ENCODE results near the gene KIF23.
A peak's percentile ranks its signal among the peaks of the same experiment; 100 is the strongest.

Gene KIF23

DNA sequence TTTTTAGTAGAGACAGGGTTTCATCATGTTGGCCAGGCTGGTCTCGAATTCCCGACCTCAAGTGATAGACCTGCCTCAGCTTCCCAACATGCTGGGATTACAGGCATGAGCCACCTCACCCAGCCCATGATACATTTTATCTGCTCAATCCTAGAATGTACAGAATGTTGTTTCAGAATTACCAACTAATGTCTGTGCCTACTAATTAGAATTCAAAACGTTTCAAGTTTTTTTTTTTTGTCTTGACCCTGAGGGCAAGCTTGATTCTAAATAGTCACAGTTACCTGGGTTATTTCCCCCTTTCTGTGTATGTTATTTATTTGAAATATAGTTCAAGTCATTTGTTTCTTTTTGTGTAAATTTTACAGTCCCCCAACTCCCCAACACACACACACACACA is 5.3 kb upstream of the KIF23 start:
- TF ChIP-seq, protein P1, sequence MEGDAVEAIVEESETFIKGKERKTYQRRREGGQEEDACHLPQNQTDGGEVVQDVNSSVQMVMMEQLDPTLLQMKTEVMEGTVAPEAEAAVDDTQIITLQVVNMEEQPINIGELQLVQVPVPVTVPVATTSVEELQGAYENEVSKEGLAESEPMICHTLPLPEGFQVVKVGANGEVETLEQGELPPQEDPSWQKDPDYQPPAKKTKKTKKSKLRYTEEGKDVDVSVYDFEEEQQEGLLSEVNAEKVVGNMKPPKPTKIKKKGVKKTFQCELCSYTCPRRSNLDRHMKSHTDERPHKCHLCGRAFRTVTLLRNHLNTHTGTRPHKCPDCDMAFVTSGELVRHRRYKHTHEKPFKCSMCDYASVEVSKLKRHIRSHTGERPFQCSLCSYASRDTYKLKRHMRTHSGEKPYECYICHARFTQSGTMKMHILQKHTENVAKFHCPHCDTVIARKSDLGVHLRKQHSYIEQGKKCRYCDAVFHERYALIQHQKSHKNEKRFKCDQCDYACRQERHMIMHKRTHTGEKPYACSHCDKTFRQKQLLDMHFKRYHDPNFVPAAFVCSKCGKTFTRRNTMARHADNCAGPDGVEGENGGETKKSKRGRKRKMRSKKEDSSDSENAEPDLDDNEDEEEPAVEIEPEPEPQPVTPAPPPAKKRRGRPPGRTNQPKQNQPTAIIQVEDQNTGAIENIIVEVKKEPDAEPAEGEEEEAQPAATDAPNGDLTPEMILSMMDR (IDR thresholded peaks at IDR 0.05; ENCODE audit: low read depth, low read length): no peak
- H3K36me3 ChIP-seq: no peaks in the 10 kb centered on the region

DNA sequence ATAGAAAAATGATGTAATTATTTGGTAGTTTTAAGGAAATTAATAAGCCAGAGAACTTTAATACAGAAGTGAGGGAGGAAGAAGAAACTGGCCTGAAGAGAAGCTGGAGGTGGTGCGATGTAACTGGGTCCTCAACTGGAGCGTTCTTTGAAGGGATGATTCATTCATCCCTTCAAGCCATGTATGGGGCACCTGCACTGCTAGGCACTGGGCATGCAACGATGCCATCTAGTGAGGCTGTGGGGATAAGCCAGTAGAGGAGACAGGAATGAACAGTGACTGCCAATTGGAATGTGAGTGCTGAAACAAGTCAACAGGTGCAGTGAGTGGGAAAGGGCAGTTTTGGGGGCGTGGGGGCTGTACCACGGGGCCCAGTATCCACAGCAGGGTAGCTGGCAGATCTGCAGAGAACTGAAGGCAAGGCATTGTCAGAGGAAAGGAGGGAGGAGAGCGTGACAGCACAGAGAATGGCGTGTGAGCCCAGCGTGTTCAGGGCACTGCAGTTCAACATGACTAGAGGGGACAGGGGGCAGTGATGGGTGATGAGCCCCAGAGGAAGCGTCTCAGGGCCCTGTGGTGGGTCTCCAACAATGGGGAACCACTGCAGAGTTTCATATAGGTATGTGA is 3.8 kb upstream of the KIF23 start:
- Histone ChIP-seq H3K36me3 (no peaks in the 10 kb centered on the region), H3K4me3 (ENCODE audit: low read depth, low read length) (no peak overlapping the region), H3K27ac (no peak overlapping the region), H3K27me3 (ENCODE audit: insufficient read depth, low read depth, severe bottlenecking) (no peaks in the 10 kb centered on the region), H3K9me3 (ENCODE audit: severe bottlenecking) (no peaks in the 10 kb centered on the region)
- TF ChIP-seq, protein P1 (IDR thresholded peaks at IDR 0.05; ENCODE audit: low read depth, low read length): peak; percentile 63
- DNase-seq: peak; percentile 45

More for the DNA sequence above, 5.3 kb upstream of the KIF23 start:
- DNase-seq: no peak
- Histone ChIP-seq H3K9me3 (ENCODE audit: severe bottlenecking) (no peaks in the 10 kb centered on the region), H3K27ac (no peak overlapping the region), H3K4me3 (ENCODE audit: low read depth, low read length) (no peak overlapping the region), H3K27me3 (ENCODE audit: insufficient read depth, low read depth, severe bottlenecking) (no peaks in the 10 kb centered on the region)

DNA sequence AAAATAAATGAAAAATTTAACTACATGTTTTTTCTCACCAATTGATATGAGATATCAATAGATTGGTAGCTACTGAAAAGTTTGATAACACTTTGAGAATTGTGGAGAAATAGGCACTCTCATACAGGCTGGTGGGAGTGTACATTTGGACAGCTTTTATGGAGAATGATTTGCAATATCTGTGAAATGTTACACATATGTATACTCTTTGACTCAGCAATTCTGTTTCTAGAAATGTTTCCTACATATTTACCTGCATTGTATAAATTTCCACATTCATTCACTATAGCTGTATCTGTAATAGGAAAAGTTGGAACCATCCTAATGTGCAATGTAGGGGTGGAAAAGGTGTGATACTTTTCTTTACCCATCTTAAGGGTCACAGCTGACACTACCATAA is 1.9 kb upstream of the KIF23 start:
- H3K9me3 ChIP-seq (ENCODE audit: severe bottlenecking): no peaks in the 10 kb centered on the region
- H3K27me3 ChIP-seq (ENCODE audit: insufficient read depth, low read depth, severe bottlenecking): no peaks in the 10 kb centered on the region
- H3K36me3 ChIP-seq: peaks cover 12% of the 10 kb centered on the region
- DNase-seq: no peak
- H3K27ac ChIP-seq: no peak overlapping the region
- TF ChIP-seq, protein P1 (IDR thresholded peaks at IDR 0.05; ENCODE audit: low read depth, low read length): no peak
- H3K4me3 ChIP-seq (ENCODE audit: low read depth, low read length): no peak overlapping the region

DNA sequence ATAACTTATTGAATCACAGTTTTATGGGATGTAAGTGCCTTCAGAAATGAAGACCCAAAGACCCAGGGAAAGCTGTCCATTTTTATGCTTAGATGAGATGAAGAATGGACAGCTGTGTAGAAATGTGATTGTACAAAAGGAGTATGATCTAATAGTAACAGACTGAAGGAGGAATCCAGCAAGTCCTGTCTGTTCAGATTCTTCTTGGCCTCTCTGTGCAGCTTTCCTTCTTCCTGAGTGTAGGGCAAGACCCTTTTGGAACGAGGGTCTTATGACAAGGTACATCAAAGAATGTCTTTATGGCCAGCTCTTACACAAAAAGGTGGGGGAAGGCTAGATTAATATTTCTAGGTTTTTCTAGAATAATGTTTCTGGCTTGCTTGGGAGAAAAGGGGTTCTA is 1.4 kb upstream of the KIF23 start:
- H3K9me3 ChIP-seq (ENCODE audit: severe bottlenecking): no peaks in the 10 kb centered on the region
- TF ChIP-seq, protein P1 (IDR thresholded peaks at IDR 0.05; ENCODE audit: low read depth, low read length): no peak
- H3K27ac ChIP-seq: no peak overlapping the region
- no peaks in the 10 kb centered on the region for H3K27me3 ChIP-seq (ENCODE audit: insufficient read depth, low read depth, severe bottlenecking)
- H3K36me3 ChIP-seq: peaks cover 16% of the 10 kb centered on the region
- no peak overlapping the region for H3K4me3 ChIP-seq (ENCODE audit: low read depth, low read length)
- no peak for DNase-seq

DNA sequence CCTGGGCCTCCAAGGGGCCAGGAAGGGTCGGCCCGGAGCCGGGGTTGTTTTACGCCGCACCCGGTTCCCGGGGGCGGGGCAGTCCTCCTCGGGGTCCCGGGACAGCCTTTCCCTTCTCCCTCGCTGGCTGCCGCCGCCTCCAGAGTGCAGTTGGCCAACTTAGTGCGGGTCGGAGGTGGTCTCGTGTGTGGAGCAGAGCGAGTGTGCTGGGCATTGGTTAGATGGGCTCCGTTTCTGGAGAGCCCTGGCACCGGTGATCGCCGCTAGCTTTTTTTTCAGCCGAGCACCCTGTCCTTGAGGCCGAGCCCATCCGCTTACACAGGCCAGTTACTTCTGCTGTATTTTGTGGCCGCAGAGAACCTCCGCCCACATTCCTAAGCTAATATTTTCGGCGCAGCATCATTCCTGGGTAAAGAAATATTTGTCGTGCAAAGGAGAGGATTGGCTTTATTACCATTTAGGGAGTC is 585 bp downstream of the KIF23 start:
- H3K27me3 ChIP-seq (ENCODE audit: insufficient read depth, low read depth, severe bottlenecking): no peaks in the 10 kb centered on the region
- peak overlapping the region; percentile 88 for H3K27ac ChIP-seq
- peak overlapping the region; percentile 95 for H3K4me3 ChIP-seq (ENCODE audit: low read depth, low read length)
- H3K9me3 ChIP-seq (ENCODE audit: severe bottlenecking): no peaks in the 10 kb centered on the region
- peaks cover 36% of the 10 kb centered on the region for H3K36me3 ChIP-seq
- peak; percentile 19 for DNase-seq
- TF ChIP-seq, protein P1 (IDR thresholded peaks at IDR 0.05; ENCODE audit: low read depth, low read length): no peak

DNA sequence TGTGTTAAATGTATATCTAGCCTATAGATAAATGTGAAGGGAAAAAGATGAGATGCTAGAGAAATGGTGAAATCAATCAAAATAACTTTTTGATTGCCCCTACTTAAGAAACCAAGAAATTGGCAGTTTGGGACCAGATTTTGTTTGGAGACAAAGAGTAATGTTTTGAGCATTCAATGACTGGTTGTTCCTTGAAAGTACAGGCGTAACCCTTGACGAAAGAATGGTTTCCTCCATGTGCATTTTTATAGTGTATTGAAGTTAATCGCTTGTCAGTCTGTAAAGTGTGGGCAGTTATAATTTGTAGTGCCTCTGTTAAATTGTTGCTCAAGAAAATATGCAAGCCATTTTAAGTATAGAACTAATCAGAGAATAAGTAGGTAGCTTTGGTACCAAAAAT is 1.2 kb downstream of the KIF23 start:
- Histone ChIP-seq H3K9me3 (ENCODE audit: severe bottlenecking) (no peaks in the 10 kb centered on the region), H3K27ac (no peak overlapping the region), H3K4me3 (ENCODE audit: low read depth, low read length) (peak overlapping the region; percentile 95), H3K36me3 (peaks cover 43% of the 10 kb centered on the region), H3K27me3 (ENCODE audit: insufficient read depth, low read depth, severe bottlenecking) (no peaks in the 10 kb centered on the region)
- no peak for DNase-seq
- TF ChIP-seq, protein P1 (IDR thresholded peaks at IDR 0.05; ENCODE audit: low read depth, low read length): no peak

Measured in WERI-Rb-1 (cell line).